HL-60 (cell line): ENCODE data around the gene AIRE.

ENCODE experiments used
- CTCF ChIP-seq: IDR thresholded peaks from one replicate; pipeline ENCODE4 v1.5.1; 2011; ENCODE audit warnings: low read length, control low read depth, inconsistent platforms; ENCODE audit not compliant: insufficient read depth
- POLR2AphosphoS5 ChIP-seq: IDR thresholded peaks from 2 replicates; pipeline ENCODE4 v1.6.1; 2012; ENCODE audit warnings: low read depth
- REST ChIP-seq: IDR thresholded peaks from 2 replicates; pipeline ENCODE4 v1.6.1; 2012; ENCODE audit warnings: low read depth; ENCODE audit not compliant: insufficient replicate concordance
- SPI1 ChIP-seq: IDR thresholded peaks from 2 replicates; pipeline ENCODE4 v1.6.1; 2012; ENCODE audit warnings: low read depth, mild to moderate bottlenecking, borderline replicate concordance

GRCh38 chr21:44259082-44259705 lies 26.5 kb upstream of the AIRE start:
- TF ChIP-seq CTCF = no peak
- TF ChIP-seq REST = no peak
- TF ChIP-seq SPI1 = no peak
- TF ChIP-seq POLR2AphosphoS5 = no peak
